ENCODE results near the gene FLVCR1.
"Not testable (repeated sequence)": the region's sequence is repeated elsewhere in the genome, so short reads cannot be mapped to it uniquely, and the experiment has no call there.

Gene FLVCR1

GRCh38 chr1:212858461-212859265 is 588 bp downstream of the FLVCR1 start:
- in situ Hi-C loops (cut with MboI; ENCODE audit: low sequenced_read_pairs), result no loop called here

- in situ Hi-C loops (cut with MboI; ENCODE audit: low sequenced_read_pairs), result no loop called here
Measured at GRCh38 chr1:212860713-212861581, 2.9 kb downstream of the FLVCR1 start.

GRCh38 chr1:212862111-212862690 is 4.1 kb downstream of the FLVCR1 start:
- in situ Hi-C loops (cut with MboI; ENCODE audit: low sequenced_read_pairs), result no loop called here

- in situ Hi-C loops (cut with MboI; ENCODE audit: low sequenced_read_pairs), result not testable (repeated sequence)
Measured at GRCh38 chr1:212863345-212863744, 5.3 kb downstream of the FLVCR1 start.

GRCh38 chr1:212864201-212864600 is 6.1 kb downstream of the FLVCR1 start:
- in situ Hi-C loops (cut with MboI; ENCODE audit: low sequenced_read_pairs), result no loop called here

GRCh38 chr1:212867192-212867591 is 9.1 kb downstream of the FLVCR1 start:
- in situ Hi-C loops (cut with MboI; ENCODE audit: low sequenced_read_pairs), result no loop called here

GRCh38 chr1:212871976-212872375 is 13.9 kb downstream of the FLVCR1 start:
- in situ Hi-C loops (cut with MboI; ENCODE audit: low sequenced_read_pairs), result no loop called here

- in situ Hi-C loops (cut with MboI; ENCODE audit: low sequenced_read_pairs), result no loop called here
Measured at GRCh38 chr1:212873518-212873917, 15.4 kb downstream of the FLVCR1 start.

GRCh38 chr1:212878418-212878817 is 20.3 kb downstream of the FLVCR1 start:
- in situ Hi-C loops (cut with MboI; ENCODE audit: low sequenced_read_pairs), result no loop called here

- in situ Hi-C loops (cut with MboI; ENCODE audit: low sequenced_read_pairs), result no loop called here
Measured at GRCh38 chr1:212879947-212880690, 22.0 kb downstream of the FLVCR1 start.

GRCh38 chr1:212884592-212884991 is 26.5 kb downstream of the FLVCR1 start:
- in situ Hi-C loops (cut with MboI; ENCODE audit: low sequenced_read_pairs), result no loop called here

GRCh38 chr1:212892108-212892507 is 34.0 kb downstream of the FLVCR1 start:
- in situ Hi-C loops (cut with MboI; ENCODE audit: low sequenced_read_pairs), result no loop called here

- in situ Hi-C loops (cut with MboI; ENCODE audit: low sequenced_read_pairs), result no loop called here
Measured at GRCh38 chr1:212899845-212900244, 41.8 kb downstream of the FLVCR1 start.

- in situ Hi-C loops (cut with MboI; ENCODE audit: low sequenced_read_pairs), result no loop called here
Measured at GRCh38 chr1:212901290-212901689, 43.2 kb downstream of the FLVCR1 start.

- in situ Hi-C loops (cut with MboI; ENCODE audit: low sequenced_read_pairs), result no loop called here
Measured at GRCh38 chr1:212902054-212902453, 44.0 kb downstream of the FLVCR1 start.

GRCh38 chr1:212903664-212904063 is 45.6 kb downstream of the FLVCR1 start:
- in situ Hi-C loops (cut with MboI; ENCODE audit: low sequenced_read_pairs), result no loop called here

GRCh38 chr1:212908071-212908470 is 50.0 kb downstream of the FLVCR1 start:
- in situ Hi-C loops (cut with MboI; ENCODE audit: low sequenced_read_pairs), result not testable (repeated sequence)

- in situ Hi-C loops (cut with MboI; ENCODE audit: low sequenced_read_pairs), result no loop called here
Measured at GRCh38 chr1:212908971-212909370, 50.9 kb downstream of the FLVCR1 start.

- in situ Hi-C loops (cut with MboI; ENCODE audit: low sequenced_read_pairs), result no loop called here
Measured at GRCh38 chr1:212909652-212910063, 51.6 kb downstream of the FLVCR1 start.

GRCh38 chr1:212910213-212910612 is 52.1 kb downstream of the FLVCR1 start:
- in situ Hi-C loops (cut with MboI; ENCODE audit: low sequenced_read_pairs), result not testable (repeated sequence)

GRCh38 chr1:212913638-212914037 is 55.6 kb downstream of the FLVCR1 start:
- in situ Hi-C loops (cut with MboI; ENCODE audit: low sequenced_read_pairs), result not testable (repeated sequence)

Measured in HL-60/S4 (cell line).